Measurements from ENCODE around the gene PDXK.

DNA sequence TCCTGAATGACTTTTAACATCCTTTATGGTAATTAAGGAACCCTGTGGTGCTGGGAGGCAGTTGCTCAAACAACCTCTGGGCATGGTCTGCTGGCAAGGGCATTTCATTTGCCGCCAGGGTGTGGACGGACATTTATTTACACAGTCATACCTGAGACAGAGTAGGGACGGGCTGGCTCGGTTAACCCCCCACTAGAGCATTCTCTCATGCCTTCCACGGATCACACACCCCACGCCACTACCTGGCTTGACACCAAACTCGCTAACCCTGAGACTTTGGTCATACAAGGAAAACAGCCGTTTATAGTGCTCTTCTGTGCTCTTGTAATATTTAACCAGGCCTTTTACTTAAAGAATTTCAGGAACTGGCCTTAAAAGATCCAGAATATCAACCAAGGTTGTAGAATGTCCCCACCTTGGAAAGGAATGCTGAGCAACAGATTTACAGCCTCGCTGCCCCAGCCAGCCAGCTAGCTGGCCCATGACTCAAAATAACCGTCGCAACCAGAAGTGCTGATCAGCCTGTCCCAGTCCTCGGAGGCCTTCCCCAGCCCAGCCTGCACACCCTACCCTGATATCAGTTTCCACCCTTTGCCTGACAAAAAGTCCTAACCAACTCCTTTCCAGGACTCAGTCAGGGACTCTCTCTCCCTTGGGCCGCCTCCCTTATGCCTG lies 6.5 kb upstream of the PDXK start:
- TF ChIP-seq, protein P1, sequence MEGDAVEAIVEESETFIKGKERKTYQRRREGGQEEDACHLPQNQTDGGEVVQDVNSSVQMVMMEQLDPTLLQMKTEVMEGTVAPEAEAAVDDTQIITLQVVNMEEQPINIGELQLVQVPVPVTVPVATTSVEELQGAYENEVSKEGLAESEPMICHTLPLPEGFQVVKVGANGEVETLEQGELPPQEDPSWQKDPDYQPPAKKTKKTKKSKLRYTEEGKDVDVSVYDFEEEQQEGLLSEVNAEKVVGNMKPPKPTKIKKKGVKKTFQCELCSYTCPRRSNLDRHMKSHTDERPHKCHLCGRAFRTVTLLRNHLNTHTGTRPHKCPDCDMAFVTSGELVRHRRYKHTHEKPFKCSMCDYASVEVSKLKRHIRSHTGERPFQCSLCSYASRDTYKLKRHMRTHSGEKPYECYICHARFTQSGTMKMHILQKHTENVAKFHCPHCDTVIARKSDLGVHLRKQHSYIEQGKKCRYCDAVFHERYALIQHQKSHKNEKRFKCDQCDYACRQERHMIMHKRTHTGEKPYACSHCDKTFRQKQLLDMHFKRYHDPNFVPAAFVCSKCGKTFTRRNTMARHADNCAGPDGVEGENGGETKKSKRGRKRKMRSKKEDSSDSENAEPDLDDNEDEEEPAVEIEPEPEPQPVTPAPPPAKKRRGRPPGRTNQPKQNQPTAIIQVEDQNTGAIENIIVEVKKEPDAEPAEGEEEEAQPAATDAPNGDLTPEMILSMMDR (IDR thresholded peaks at IDR 0.05) = peak in 3 of 7 experiments; percentile 13 to 29 (median 28)
- peak in 1 of 3 donors; percentile 21 for TF ChIP-seq POLR2A (IDR thresholded peaks at IDR 0.05)

Data from body of pancreas (tissue), 4 donors.